Caco-2 (cell line): Measurements from ENCODE around the gene SPG7. TPM values are rescaled to one million over a fixed set of nuclear protein-coding genes. Genes with fewer than 3 reads are reported as not detected.

Experiments used
- BruUV-seq: library from RNA; stranded (reverse); fragments of 400-500 nt; replicated peaks from 2 replicates; lab custom pipeline; 2021; lab: Mats Ljungman, UMichigan
- CTCF ChIA-PET: fragments of 300-600 bp; sonication (Branson Sonifier 250); formaldehyde crosslinking; loops from one replicate; lab custom pipeline; 2022; ENCODE audit warnings: antibody characterized with exemption; lab: Charles Lee
- POLR2A ChIA-PET: fragments of 300-600 bp; sonication (Branson Sonifier 250); formaldehyde crosslinking; loops from one replicate; lab custom pipeline; 2022; ENCODE audit warnings: antibody characterized with exemption; lab: Charles Lee
- DNase-seq, 2 experiments: peaks; one replicate each; pipeline versions ENCODE4 v3.0.0 to v3.0.0-alpha.2; 2020 to 2022
- H3K27me3 ChIP-seq: replicated peaks from 2 replicates; pipeline ENCODE4 v1.6.0; 2011; ENCODE audit warnings: low read length; ENCODE audit not compliant: control insufficient read depth, insufficient read depth
- H3K36me3 ChIP-seq: 2 replicates; pipeline ENCODE4 v1.5.1; 2011; ENCODE audit warnings: low read length; ENCODE audit not compliant: control insufficient read depth, insufficient read depth
- H3K4me1 ChIP-seq: fragments of 250-450 bp; sonication (Bioruptor Pico); 2 replicates; pipeline ENCODE4 v1.5.1; 2020; ENCODE audit warnings: mild to moderate bottlenecking
- H3K4me3 ChIP-seq: 2 replicates; pipeline ENCODE4 v1.5.1; 2011; ENCODE audit warnings: low read depth, mild to moderate bottlenecking, control low read depth, low read length
- H3K9me3 ChIP-seq: fragments of 250-450 bp; sonication (Bioruptor Pico); 2 replicates; pipeline ENCODE4 v1.5.1; 2020; ENCODE audit warnings: mild to moderate bottlenecking, moderate library complexity
- H3K27ac Mint-ChIP-seq: one replicate; pipeline ENCODE4 v1.8.0; 2022; ENCODE audit warnings: mixed read lengths; ENCODE audit not compliant: unreplicated experiment
- H3K27me3 Mint-ChIP-seq: one replicate; pipeline ENCODE4 v1.8.0; 2022; ENCODE audit warnings: mixed read lengths; ENCODE audit not compliant: insufficient read depth, unreplicated experiment
- H3K36me3 Mint-ChIP-seq: one replicate; pipeline ENCODE4 v1.8.0; 2022; ENCODE audit warnings: mild to moderate bottlenecking, mixed read lengths; ENCODE audit not compliant: insufficient read depth, unreplicated experiment
- H3K4me1 Mint-ChIP-seq: one replicate; pipeline ENCODE4 v1.8.0; 2022; ENCODE audit warnings: low read depth, mixed read lengths; ENCODE audit not compliant: unreplicated experiment
- H3K4me3 Mint-ChIP-seq: one replicate; pipeline ENCODE4 v1.8.0; 2022; ENCODE audit warnings: mild to moderate bottlenecking, moderate library complexity, mixed read lengths; ENCODE audit not compliant: unreplicated experiment
- H3K9me3 Mint-ChIP-seq: one replicate; pipeline ENCODE4 v1.8.0; 2022; ENCODE audit warnings: mixed read lengths; ENCODE audit not compliant: unreplicated experiment
- CTCF ChIP-seq, 2 experiments: fragments of 200-600 bp in 1 of 2; IDR thresholded peaks; 1 replicate in 1 of 2; 2 replicates in 1 of 2; pipeline versions ENCODE4 v1.5.1 to v1.8.0; 2011 to 2022; ENCODE audit warnings: antibody characterized with exemption in 1 of 2, control low read depth in 1 of 2, inconsistent platforms in 1 of 2, low read depth in 1 of 2, low read length in 1 of 2, mild to moderate bottlenecking in 1 of 2, moderate library complexity in 1 of 2; ENCODE audit not compliant: insufficient read depth in 1 of 2, severe bottlenecking in 1 of 2, unreplicated experiment in 1 of 2
- intact Hi-C: fragments of 100-400 bp; cut with micrococcal nuclease; formaldehyde crosslinking; loops from one replicate; pipeline ENCODE4 v1.10.0; 2022; ENCODE audit not compliant: unreplicated experiment
- total RNA-seq: library from RNA; stranded (reverse); gene quantifications from 2 replicates; pipeline ENCODE4 v1.2.3, GENCODE V29; 2022

Gene SPG7
- total RNA-seq, 1 experiment from 2014 or later, result 159 TPM

GRCh38 chr16:89598199-89598598 lies 90.0 kb downstream of the SPG7 start:
- Mint-ChIP-seq H3K4me1 (no peaks in the 10 kb centered on the region), H3K36me3 (peaks cover 30% of the 10 kb centered on the region), H3K27ac (no peak overlapping the region), H3K4me3 (no peak overlapping the region), H3K9me3 (no peaks in the 10 kb centered on the region), H3K27me3 (no peaks in the 10 kb centered on the region)
- ChIA-PET CTCF (no interaction called here), POLR2A (no interaction called here)
- no peaks in the 10 kb centered on the region for H3K27me3 ChIP-seq
- no TSS peak for BruUV-seq
- no peaks in the 10 kb centered on the region for H3K36me3 ChIP-seq
- DNase-seq, result no peak
- intact Hi-C loops, result no loop called here
- no peak for TF ChIP-seq CTCF (IDR thresholded peaks at IDR 0.05; ENCODE audit: insufficient read depth in 1 of 2, low read depth in 1 of 2, low read length in 1 of 2, severe bottlenecking in 1 of 2, unreplicated experiment in 1 of 2)
- H3K4me1 ChIP-seq, result no peaks in the 10 kb centered on the region
- no peak overlapping the region for H3K4me3 ChIP-seq
- no peaks in the 10 kb centered on the region for H3K9me3 ChIP-seq

- no peak overlapping the region for H3K4me3 ChIP-seq
- CTCF ChIA-PET, result interaction anchor here (0.6 to 1.1 kb wide), 6 partner anchors 15 to 91 kb away, joined by 3 to 9 read pairs (median 4); partner anchors contain the start of gene CDK10
- DNase-seq, result peak; percentile 85
- peak; percentile 71 to 83 for TF ChIP-seq CTCF (IDR thresholded peaks at IDR 0.05; ENCODE audit: insufficient read depth in 1 of 2, low read depth in 1 of 2, low read length in 1 of 2, severe bottlenecking in 1 of 2, unreplicated experiment in 1 of 2)
- no peaks in the 10 kb centered on the region for H3K27me3 ChIP-seq
- POLR2A ChIA-PET, result no interaction called here
- Mint-ChIP-seq H3K4me3 (no peak overlapping the region), H3K4me1 (no peaks in the 10 kb centered on the region), H3K36me3 (peaks cover 18% of the 10 kb centered on the region), H3K27ac (no peak overlapping the region), H3K27me3 (no peaks in the 10 kb centered on the region), H3K9me3 (no peaks in the 10 kb centered on the region)
- no peaks in the 10 kb centered on the region for H3K36me3 ChIP-seq
- no peaks in the 10 kb centered on the region for H3K4me1 ChIP-seq
- intact Hi-C loops, result loop anchor here (1.0 kb wide), 1 partner anchor 42 kb away; no protein-coding TSS in a partner anchor
- H3K9me3 ChIP-seq, result no peaks in the 10 kb centered on the region
- no TSS peak for BruUV-seq
Observed at GRCh38 chr16:89599451-89599858, 91.3 kb downstream of the SPG7 start.

GRCh38 chr16:89599902-89600301 lies 91.7 kb downstream of the SPG7 start:
- Mint-ChIP-seq H3K27ac (no peak overlapping the region), H3K4me1 (no peaks in the 10 kb centered on the region), H3K27me3 (no peaks in the 10 kb centered on the region), H3K9me3 (no peaks in the 10 kb centered on the region), H3K4me3 (no peak overlapping the region), H3K36me3 (peaks cover 18% of the 10 kb centered on the region)
- Histone ChIP-seq H3K4me3 (no peak overlapping the region), H3K9me3 (no peaks in the 10 kb centered on the region), H3K27me3 (no peaks in the 10 kb centered on the region), H3K4me1 (no peaks in the 10 kb centered on the region), H3K36me3 (no peaks in the 10 kb centered on the region)
- intact Hi-C loops, result loop anchor here (1.0 kb wide), 1 partner anchor 41 kb away; no protein-coding TSS in a partner anchor
- TF ChIP-seq CTCF (IDR thresholded peaks at IDR 0.05; ENCODE audit: insufficient read depth in 1 of 2, low read depth in 1 of 2, low read length in 1 of 2, severe bottlenecking in 1 of 2, unreplicated experiment in 1 of 2), result no peak
- CTCF ChIA-PET, result interaction anchor here (0.6 to 1.1 kb wide), 6 partner anchors 15 to 91 kb away, joined by 3 to 9 read pairs (median 4); partner anchors contain the start of gene CDK10
- POLR2A ChIA-PET, result no interaction called here
- DNase-seq, result no peak
- BruUV-seq, result no TSS peak
